GM12878 (cell line): ENCODE results near the gene FUBP3. TPM values are rescaled to one million over a fixed set of nuclear protein-coding genes. Genes with fewer than 3 reads are reported as not detected.

Experiments
- ATAC-seq: fragments of 200-7000 bp; cut with Tn5 transposase; 3 replicates; pipeline ENCODE4 v1.9.1; 2020; ENCODE audit warnings: mild to moderate bottlenecking, moderate library complexity
- BruUV-seq: library from RNA; stranded (reverse); fragments of 400-500 nt; replicated peaks from 2 replicates; lab custom pipeline; 2021; lab: Mats Ljungman, UMichigan
- CTCF ChIA-PET: fragments of 300-600 bp; sonication (Branson Sonifier 250); formaldehyde crosslinking; extraction: SDS; loops from one replicate; lab custom pipeline; 2021; ENCODE audit warnings: inconsistent platforms; lab: Yijun Ruan, JAX
- POLR2A ChIA-PET: fragments of 350-600 bp; formaldehyde crosslinking; extraction: SDS; loops from one replicate; lab custom pipeline; 2021; ENCODE audit warnings: inconsistent platforms; lab: Charles Lee
- RAD21 ChIA-PET: fragments of 300-600 bp; sonication (Branson Sonifier 250); formaldehyde crosslinking; loops from one replicate; lab custom pipeline; 2023; ENCODE audit warnings: antibody characterized with exemption; ENCODE audit not compliant: unreplicated experiment; lab: Charles Lee
- SMC1A ChIA-PET: fragments of 300-600 bp; sonication (Branson Sonifier 250); formaldehyde crosslinking; loops from one replicate; lab custom pipeline; 2023; ENCODE audit not compliant: unreplicated experiment, uncharacterized antibody; lab: Charles Lee
- DNase-seq: peaks from one replicate; pipeline ENCODE4 v3.0.0-alpha.2; 2011; ENCODE audit warnings: low read depth, low spot score
- FAIRE-seq: peaks from 3 replicates; lab custom pipeline; 2011; peaks lifted over from hg19 to GRCh38; lab: Jason Lieb, UNC
- H2AFZ ChIP-seq: 2 replicates; pipeline ENCODE4 v1.6.0; 2011; ENCODE audit warnings: low read depth, low read length, control low read depth; ENCODE audit not compliant: control insufficient read depth
- H3K27ac ChIP-seq: 2 replicates; pipeline ENCODE4 v1.5.1; 2011; ENCODE audit warnings: control low read depth; ENCODE audit not compliant: control insufficient read depth, insufficient read depth
- H3K27me3 ChIP-seq, 2 experiments: replicated peaks in 1 of 2; 2 replicates each; pipeline versions ENCODE4 v1.6.0 to v1.6.1; 2011; ENCODE audit warnings: low read length in 1 of 2; ENCODE audit not compliant: control insufficient read depth in 2 of 2, insufficient read depth in 2 of 2
- H3K36me3 ChIP-seq, 2 experiments: 2 replicates each; pipeline ENCODE4 v1.5.1; 2011; ENCODE audit warnings: low read length in 1 of 2; ENCODE audit not compliant: control insufficient read depth in 2 of 2, insufficient read depth in 2 of 2
- H3K4me1 ChIP-seq: 2 replicates; pipeline ENCODE4 v1.6.1; 2011; ENCODE audit warnings: mild to moderate bottlenecking, low read length, moderate library complexity, mixed read lengths; ENCODE audit not compliant: control insufficient read depth, insufficient read depth
- H3K4me2 ChIP-seq: 2 replicates; pipeline ENCODE4 v1.6.0; 2011; ENCODE audit warnings: control low read depth; ENCODE audit not compliant: control insufficient read depth, insufficient read depth
- H3K4me3 ChIP-seq: fragments of 200-600 bp; sonication (generic); 2 replicates; pipeline ENCODE4 v1.5.1; 2016
- H3K79me2 ChIP-seq: 2 replicates; pipeline ENCODE4 v1.6.0; 2011; ENCODE audit warnings: low read length; ENCODE audit not compliant: control insufficient read depth, insufficient read depth
- H3K9ac ChIP-seq: 2 replicates; pipeline ENCODE4 v1.8.0; 2011; ENCODE audit warnings: low read length, control low read depth, mixed read lengths; ENCODE audit not compliant: control insufficient read depth, insufficient read depth
- H3K9me3 ChIP-seq: replicated peaks from 3 replicates; pipeline ENCODE4 v1.5.1; 2011; ENCODE audit warnings: mild to moderate bottlenecking, low read length; ENCODE audit not compliant: control insufficient read depth, insufficient read depth
- H4K20me1 ChIP-seq: 2 replicates; pipeline ENCODE4 v1.6.0; 2011; ENCODE audit not compliant: control insufficient read depth, insufficient read depth
- ATF3 ChIP-seq: IDR thresholded peaks from 2 replicates; pipeline ENCODE4 v1.6.1; 2011; ENCODE audit warnings: low read depth, mild to moderate bottlenecking, low read length, moderate library complexity, borderline replicate concordance; ENCODE audit errors: extremely low read depth
- CEBPB ChIP-seq, 2 experiments: fragments of 150-350 bp in 1 of 2; IDR thresholded peaks; 2 replicates each; pipeline ENCODE4 v1.6.1; 2012 to 2014; ENCODE audit warnings: low read depth in 2 of 2, low read length in 2 of 2, borderline replicate concordance in 1 of 2, inconsistent platforms in 1 of 2
- EGR1 ChIP-seq, 2 experiments: IDR thresholded peaks; 1 replicate in 1 of 2; 2 replicates in 1 of 2; pipeline ENCODE4 v1.6.1; 2011 to 2012; ENCODE audit warnings: low read depth in 2 of 2, low read length in 2 of 2, borderline replicate concordance in 1 of 2, mild to moderate bottlenecking in 1 of 2, moderate library complexity in 1 of 2
- FOXM1 ChIP-seq: IDR thresholded peaks from 2 replicates; pipeline ENCODE4 v1.6.1; 2012; ENCODE audit warnings: low read depth, mild to moderate bottlenecking, inconsistent platforms, low read length, moderate library complexity
- GATAD2B ChIP-seq: fragments of 450-650 bp; conservative IDR thresholded peaks from 2 replicates; pipeline ENCODE4 v1.6.1; 2017; ENCODE audit warnings: low read depth, mild to moderate bottlenecking, moderate library complexity
- IRF3 ChIP-seq: fragments of 450-650 bp; IDR thresholded peaks from 2 replicates; pipeline ENCODE4 v1.6.1; 2014; ENCODE audit warnings: mild to moderate bottlenecking
- MYC ChIP-seq: IDR thresholded peaks from 2 replicates; pipeline ENCODE4 v1.6.1; 2011; ENCODE audit warnings: mild to moderate bottlenecking, low read length, moderate library complexity, inconsistent platforms; ENCODE audit not compliant: insufficient read depth, insufficient replicate concordance, insufficient read length, severe bottlenecking
- SIX5 ChIP-seq: IDR thresholded peaks from 2 replicates; pipeline ENCODE4 v1.6.1; 2011; ENCODE audit warnings: mild to moderate bottlenecking, low read depth, low read length, moderate library complexity; ENCODE audit not compliant: severe bottlenecking
- SMAD1 ChIP-seq: fragments of 450-650 bp; IDR thresholded peaks from 2 replicates; pipeline ENCODE4 v1.6.1; 2018; ENCODE audit warnings: mild to moderate bottlenecking, low read depth; ENCODE audit not compliant: partially characterized antibody
- SMARCA5 ChIP-seq: fragments of 450-650 bp; IDR thresholded peaks from 2 replicates; pipeline ENCODE4 v1.6.1; 2017; ENCODE audit warnings: mild to moderate bottlenecking
- TBL1XR1 ChIP-seq: IDR thresholded peaks from 2 replicates; pipeline ENCODE4 v1.6.1; 2012; ENCODE audit warnings: low read depth, low read length, improper control_type of control experiment
- USF1 ChIP-seq: IDR thresholded peaks from 2 replicates; pipeline ENCODE4 v1.6.1; 2011; ENCODE audit warnings: borderline replicate concordance, low read depth, mild to moderate bottlenecking, moderate library complexity, mixed read lengths, low read length; ENCODE audit not compliant: insufficient read depth; ENCODE audit errors: extremely low read length
- YBX1 ChIP-seq: fragments of 450-650 bp; IDR thresholded peaks from 2 replicates; pipeline ENCODE4 v1.6.1; 2016; ENCODE audit warnings: antibody characterized with exemption
- ZBED1 ChIP-seq: IDR thresholded peaks from 2 replicates; pipeline ENCODE4 v1.6.1; 2016; ENCODE audit warnings: borderline replicate concordance
- ZNF207 ChIP-seq: fragments of 450-650 bp; IDR thresholded peaks from 2 replicates; pipeline ENCODE4 v1.6.1; 2014; ENCODE audit warnings: antibody characterized with exemption, mild to moderate bottlenecking, borderline replicate concordance
- ZNF217 ChIP-seq: fragments of 450-650 bp; IDR thresholded peaks from 2 replicates; pipeline ENCODE4 v1.6.1; 2017; ENCODE audit warnings: antibody characterized with exemption, mild to moderate bottlenecking
- ZNF274 ChIP-seq: IDR thresholded peaks from one replicate; pipeline ENCODE4 v1.8.0; 2011; ENCODE audit not compliant: insufficient read length, insufficient read depth
- WGBS: methylation state at CpG from one replicate; pipeline ENCODE4 v1.1.6; 2016; ENCODE audit warnings: low lambda C conversion rate; ENCODE audit not compliant: insufficient replicate concordance, insufficient coverage; ENCODE audit errors: missing lambda C conversion rate; 5-methylcytosine and 5-hydroxymethylcytosine counted together
- in situ Hi-C: fragments of 300-500 bp; cut with MboI; formaldehyde crosslinking; loops from 9 replicates; pipeline ENCODE4 v1.14.3; 2018; ENCODE audit warnings: mixed read lengths
- intact Hi-C: fragments of 100-400 bp; cut with micrococcal nuclease; formaldehyde crosslinking; loops from one replicate; pipeline ENCODE4 v1.14.2; 2022; ENCODE audit not compliant: unreplicated experiment
- polyA plus RNA-seq, 11 experiments: library from polyadenylated mRNA; depleted of rRNA in 4 of 11; unstranded in 6 of 11; stranded (reverse) in 5 of 11; fragments of >200 nt; fragmentation: Nextera tagmentation in 4 of 11; fragmentation: Illumina TruSeq in 1 of 11; extraction: Ambion mirVana in 4 of 11; extraction: Trizol in 1 of 11; gene quantifications; 1 replicate in 1 of 11; 2 replicates in 10 of 11; pipeline versions ENCODE4 v1.2.1 to v1.2.3, GENCODE V29; 2011 to 2016; ENCODE audit warnings: inconsistent platforms in 2 of 11, missing spikeins in 2 of 11, low read depth in 1 of 11
- total RNA-seq, 4 experiments: library from RNA; depleted of rRNA in 3 of 4; stranded (reverse); fragments of >200 nt in 3 of 4; fragmentation: Illumina TruSeq in 1 of 4; extraction: Trizol in 1 of 4; gene quantifications; 2 replicates each; pipeline versions ENCODE4 v1.2.1 to v1.2.3, GENCODE V29; 2013 to 2021
- TF ChIP-seq, protein P1 (sequence below): fragments of 150-350 bp; IDR thresholded peaks from 2 replicates; pipeline ENCODE4 v1.6.1; 2014; ENCODE audit warnings: mild to moderate bottlenecking, low read depth, low read length

Gene FUBP3
- total and polyA plus RNA-seq, 10 of the 15 experiments (the other 5 are each of a cell fraction or from before 2014, with no cell fraction given) = 2.4 to 49.4 (median 37.2) TPM

GRCh38 chr9:130532426-130533080, 46.8 kb upstream of the FUBP3 start:
- H3K4me3 ChIP-seq = no peak overlapping the region
- no TSS peak for BruUV-seq
- no peaks in the 10 kb centered on the region for H3K9me3 ChIP-seq
- 38% methylated on average over 10 of the region's 10 CpGs for whole genome bisulfite sequencing
- POLR2A ChIA-PET = no interaction called here
- no peak overlapping the region for H3K4me2 ChIP-seq
- H3K27ac ChIP-seq = no peak overlapping the region
- TF ChIP-seq ZNF217 (no peak), IRF3 (no peak), SMARCA5 (no peak), SIX5 (no peak), SMAD1 (no peak), ZNF274 (no peak), YBX1 (no peak), EGR1 (IDR thresholded peaks at IDR 0.05; ENCODE audit: borderline replicate concordance in 1 of 2, low read depth in 2 of 2, low read length in 2 of 2) (no peak), ZBED1 (no peak), USF1 (no peak), ZNF207 (no peak), TBL1XR1 (no peak), CEBPB (IDR thresholded peaks at IDR 0.05; ENCODE audit: borderline replicate concordance in 1 of 2, low read depth in 2 of 2, low read length in 2 of 2) (no peak), FOXM1 (no peak), ATF3 (no peak), GATAD2B (no peak), MYC (no peak)
- TF ChIP-seq, protein P1, sequence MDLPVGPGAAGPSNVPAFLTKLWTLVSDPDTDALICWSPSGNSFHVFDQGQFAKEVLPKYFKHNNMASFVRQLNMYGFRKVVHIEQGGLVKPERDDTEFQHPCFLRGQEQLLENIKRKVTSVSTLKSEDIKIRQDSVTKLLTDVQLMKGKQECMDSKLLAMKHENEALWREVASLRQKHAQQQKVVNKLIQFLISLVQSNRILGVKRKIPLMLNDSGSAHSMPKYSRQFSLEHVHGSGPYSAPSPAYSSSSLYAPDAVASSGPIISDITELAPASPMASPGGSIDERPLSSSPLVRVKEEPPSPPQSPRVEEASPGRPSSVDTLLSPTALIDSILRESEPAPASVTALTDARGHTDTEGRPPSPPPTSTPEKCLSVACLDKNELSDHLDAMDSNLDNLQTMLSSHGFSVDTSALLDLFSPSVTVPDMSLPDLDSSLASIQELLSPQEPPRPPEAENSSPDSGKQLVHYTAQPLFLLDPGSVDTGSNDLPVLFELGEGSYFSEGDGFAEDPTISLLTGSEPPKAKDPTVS = no peak
- in situ Hi-C loops = no loop called here
- FAIRE-seq = no peak
- H3K9ac ChIP-seq = no peak overlapping the region
- H3K36me3 ChIP-seq = no peaks in the 10 kb centered on the region
- no peak for DNase-seq
- CTCF ChIA-PET = no interaction called here
- SMC1A ChIA-PET = no interaction called here
- ATAC-seq = no peak
- H3K79me2 ChIP-seq = no peaks in the 10 kb centered on the region
- intact Hi-C loops = no loop called here
- RAD21 ChIA-PET = no interaction called here
- no peaks in the 10 kb centered on the region for H4K20me1 ChIP-seq
- no peaks in the 10 kb centered on the region for H3K4me1 ChIP-seq
- H2AFZ ChIP-seq = no peak overlapping the region
- H3K27me3 ChIP-seq = peaks cover 2 to 5% of the 10 kb centered on the region in 2 experiments; a peak in 3 of 4 replicates
